Stimulated activated CD8-positive, alpha-beta memory T cell treated with anti-CD3 and anti-CD28 coated beads, Interleukin-4, amount 100 ng/mL, for 48 hours (primary cell): Measurements from ENCODE around the gene RAB15.

ENCODE experiments used
- DNase-seq: peaks from one replicate; pipeline ENCODE4 v3.0.0-alpha.2; 2020

The RAB15 gene

DNA sequence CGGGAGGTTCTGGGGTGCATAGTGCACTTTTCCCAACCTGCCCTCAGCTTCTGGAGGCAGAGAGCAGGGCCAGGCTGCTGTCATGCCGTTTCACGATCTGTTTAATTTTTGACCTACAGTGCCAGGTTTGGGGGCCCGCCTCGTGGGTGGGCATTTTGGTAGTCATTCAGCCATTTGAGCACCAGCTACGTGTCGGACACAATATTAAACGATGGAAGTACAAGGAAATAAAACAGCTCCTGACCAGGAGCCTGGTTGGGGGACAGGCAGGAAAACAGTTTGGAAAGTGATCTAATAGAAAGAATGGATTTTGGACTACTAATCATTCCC, 15.3 kb upstream of the RAB15 start:
- no peak for DNase-seq

DNA sequence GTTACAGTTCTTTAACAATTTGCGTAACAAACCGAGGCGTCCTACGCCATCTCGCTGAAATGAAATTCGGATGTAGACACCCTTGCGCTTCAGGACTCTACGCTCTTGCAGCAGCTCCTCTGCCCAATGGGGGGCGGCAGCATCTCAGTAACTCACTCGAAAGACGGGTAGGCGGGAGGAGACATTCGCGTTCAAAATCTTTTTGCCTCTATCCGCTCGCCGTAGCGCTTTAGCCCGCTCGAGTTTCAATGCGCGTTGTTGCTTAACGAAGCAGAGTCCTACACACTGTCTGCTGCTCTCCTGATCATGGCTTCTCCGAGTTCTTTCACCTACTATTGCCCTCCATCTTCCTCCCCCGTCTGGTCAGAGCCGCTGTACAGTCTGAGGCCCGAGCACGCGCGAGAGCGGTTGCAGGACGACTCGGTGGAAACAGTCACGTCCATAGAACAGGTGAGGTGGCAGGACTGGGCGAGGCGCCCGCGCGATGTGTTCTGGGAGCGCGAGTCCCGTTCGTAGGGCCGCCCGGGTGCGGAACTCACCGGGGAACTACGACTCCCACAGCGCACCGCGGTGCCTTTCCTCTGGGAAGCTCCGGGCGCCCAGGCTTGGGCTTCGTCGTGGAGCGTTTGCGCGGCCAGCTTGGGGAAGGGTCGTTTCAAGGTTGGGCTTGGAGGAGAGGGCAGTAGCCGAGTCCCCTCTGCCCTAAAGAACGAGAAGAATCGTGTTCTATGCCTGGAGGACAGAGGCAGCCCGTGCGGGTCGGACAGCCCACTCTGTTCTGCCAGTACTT, 14.7 kb upstream of the RAB15 start, which contains the start of gene FNTB:
Gene FNTB (plus strand): TSS at position 248 of the 790 bp plus-strand sequence. CDS start 59 bp downstream, at position 307.
- peak; percentile 93 for DNase-seq

DNA sequence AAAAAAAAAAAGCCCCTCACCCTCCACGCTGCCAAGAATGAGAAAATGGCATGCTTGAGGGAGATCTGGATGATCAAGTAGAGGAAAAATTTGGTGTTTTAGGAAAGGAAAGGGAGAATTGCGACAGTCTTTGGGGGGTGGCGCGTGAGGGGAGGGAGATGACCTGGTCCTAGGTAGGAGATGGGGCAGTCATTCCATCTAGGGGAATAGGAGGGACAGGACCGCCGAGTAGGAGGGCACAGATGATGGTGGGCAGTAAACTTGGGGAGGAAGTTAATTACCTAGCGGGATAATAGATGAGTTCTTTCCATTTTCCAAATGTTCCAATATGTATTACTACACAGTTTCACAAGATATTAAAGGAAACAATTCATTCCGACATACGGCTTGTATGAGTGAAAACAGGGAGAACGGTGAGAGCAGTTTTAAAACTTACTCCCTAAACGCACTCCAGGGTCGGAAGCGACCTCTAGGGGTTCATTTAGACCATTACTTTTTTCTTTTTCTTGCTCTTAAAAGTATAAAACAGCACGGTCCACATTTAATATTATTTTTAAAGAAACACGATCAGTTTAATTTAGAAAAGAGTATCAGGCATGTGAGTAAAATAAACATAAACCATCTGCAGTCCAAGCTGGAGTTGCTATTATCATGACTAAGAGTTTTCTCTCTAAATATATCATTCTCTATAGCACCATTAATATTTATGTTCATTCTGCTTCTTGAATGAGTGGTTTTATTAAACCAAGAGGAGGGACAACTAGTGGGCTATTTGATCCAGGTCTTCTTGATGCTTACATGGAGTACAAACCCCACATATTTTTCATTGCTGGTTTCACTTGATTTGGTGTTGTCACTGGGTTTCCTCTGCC, 11.5 kb upstream of the RAB15 start:
- DNase-seq = no peak

DNA sequence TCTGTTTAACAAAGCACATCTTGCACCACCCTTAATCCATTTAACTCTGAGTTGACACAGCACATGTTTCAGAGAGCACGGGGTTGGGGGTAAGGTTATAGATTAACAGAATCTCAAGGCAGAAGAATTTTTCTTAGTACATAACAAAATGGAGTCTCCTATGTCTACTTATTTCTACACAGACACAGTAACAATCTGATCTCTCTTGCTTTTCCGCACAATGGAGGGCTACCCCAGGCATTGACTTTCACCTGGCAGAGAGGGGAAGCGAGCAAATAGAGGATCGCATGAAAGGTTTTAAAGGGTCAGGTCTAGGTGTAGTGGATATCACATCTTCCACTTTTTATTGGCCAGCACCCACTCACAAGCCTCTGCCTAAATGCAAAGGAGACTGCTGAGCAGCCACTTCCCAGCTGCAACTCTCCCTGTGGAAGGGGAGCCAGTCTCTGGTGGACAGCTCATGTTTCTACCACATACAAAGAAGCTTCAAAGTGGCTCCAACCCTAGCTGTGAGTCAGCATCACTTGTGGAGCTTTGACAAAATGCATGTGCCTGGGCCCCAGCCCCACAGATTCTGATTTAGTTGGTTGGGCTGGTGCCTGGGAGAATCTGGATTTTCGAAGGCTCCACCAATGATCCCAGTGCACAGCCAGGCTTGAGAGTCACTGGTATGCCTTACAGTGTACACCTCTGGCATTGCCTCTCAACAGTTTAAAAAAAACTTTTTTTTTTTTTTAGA, 7.4 kb upstream of the RAB15 start:
- DNase-seq = no peak

DNA sequence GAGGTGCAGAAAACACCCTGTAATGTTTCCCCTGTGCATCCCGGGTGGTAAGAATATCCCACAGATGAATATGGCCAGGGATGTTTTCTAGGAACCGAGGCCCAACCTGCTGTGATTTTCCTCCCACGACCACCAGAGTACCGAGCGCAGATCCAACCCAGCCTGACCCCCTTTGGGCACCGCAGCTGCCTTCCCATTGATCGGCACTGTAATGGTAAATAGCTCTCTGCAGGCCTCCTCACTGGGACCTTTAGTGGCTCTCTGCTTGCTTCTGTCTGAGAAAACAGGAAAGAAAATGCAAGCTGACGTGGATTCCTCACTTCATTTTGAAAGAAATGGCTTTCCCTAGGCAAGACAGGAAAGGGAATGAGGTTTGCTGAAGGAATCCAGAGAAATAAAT, 2.4 kb upstream of the RAB15 start:
- no peak for DNase-seq

DNA sequence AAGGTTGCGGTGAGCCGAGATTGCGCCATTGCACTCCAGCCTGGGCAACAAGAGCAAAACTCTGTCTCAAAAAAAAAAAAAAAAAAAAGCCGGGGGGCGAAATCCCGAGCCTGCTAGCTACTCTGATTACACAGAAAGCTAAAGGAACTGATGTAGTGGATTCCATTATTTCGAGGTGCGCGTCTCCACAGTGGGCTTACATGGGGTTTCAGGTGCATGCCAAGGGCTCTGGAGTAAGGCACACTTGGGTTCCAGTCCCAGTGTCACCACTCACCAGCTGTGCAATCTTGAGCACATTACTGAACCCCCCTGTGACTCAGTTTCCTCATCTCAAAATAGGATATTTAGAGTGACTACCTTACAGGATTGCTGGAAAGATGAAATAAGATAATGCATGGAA, 1.7 kb upstream of the RAB15 start:
- no peak for DNase-seq

DNA sequence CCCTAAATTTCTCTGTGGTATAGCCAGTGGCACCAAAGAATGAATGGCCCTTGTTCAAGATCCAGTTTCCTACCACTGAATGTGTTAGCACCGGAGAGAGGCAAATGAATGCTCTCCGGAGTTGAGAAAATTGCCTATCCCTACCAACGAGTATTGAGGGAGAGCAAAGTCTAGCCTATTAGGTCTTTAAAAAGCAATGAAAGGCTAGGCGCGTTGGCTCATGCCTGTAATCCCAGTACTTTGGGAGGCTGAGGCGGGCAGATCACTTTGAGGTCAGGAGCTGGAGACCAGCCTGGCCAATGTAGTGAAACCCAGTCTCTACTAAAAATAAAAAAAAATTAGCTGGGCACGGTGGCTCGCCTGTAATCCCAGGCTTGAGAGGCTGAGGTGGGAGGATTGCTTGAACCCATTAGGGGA, 898 bp upstream of the RAB15 start:
- no peak for DNase-seq

DNA sequence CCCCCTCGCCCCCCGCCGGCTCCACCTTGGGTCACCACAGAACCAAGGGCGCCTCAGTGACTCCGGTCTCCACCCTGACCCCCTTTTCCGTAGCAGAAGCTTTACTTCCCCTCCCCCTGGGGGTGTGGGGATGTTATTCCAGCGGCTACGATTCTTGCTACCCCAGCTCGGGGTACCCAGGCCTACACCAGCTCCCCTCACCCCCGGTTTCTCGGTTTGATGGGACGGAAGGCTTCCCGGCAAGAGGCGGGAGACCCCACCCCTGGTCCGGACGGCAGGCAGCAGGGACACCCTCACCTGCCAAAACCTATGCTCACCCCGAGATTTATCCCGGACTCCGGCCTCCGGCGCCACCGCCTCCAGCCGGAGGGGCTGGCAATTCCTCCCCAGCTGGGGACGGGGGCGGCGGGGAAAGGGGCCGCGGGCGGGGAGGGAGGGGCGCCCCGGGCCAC, 619 bp downstream of the RAB15 start:
- DNase-seq = no peak

DNA sequence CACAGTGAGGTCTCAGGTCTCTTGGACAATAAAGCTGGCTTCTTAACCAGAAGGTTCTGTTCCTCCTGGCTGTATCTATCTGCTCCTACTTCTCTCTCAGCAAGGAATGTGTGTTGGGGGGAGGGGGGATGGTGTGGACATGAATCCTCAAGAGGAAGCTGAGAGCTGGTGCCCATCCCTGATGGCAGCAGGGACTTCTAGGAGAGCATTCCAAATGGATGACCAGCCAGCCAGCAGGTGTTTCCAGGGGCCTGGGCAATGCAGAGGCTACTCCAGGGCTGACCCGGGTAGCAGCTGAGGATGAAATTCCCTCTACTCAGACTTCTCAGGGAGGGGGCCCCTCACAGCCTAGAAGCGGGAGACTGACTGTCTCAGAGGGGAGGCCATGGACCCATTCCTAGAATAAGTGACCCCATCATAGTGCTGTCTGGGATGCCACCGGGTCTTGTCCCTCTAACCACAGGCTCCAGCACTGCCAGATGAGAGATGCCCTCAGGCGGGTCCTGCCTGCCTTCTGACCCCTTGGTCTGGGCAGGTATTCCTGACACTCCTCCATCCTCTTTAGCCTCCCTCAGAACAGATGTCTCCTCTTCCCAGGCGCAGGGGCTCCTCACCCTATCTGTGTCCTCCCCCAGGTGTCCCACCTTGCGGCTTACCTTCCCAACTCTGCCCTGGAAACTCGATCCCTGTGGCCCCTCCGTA, 1.2 kb downstream of the RAB15 start:
- no peak for DNase-seq

DNA sequence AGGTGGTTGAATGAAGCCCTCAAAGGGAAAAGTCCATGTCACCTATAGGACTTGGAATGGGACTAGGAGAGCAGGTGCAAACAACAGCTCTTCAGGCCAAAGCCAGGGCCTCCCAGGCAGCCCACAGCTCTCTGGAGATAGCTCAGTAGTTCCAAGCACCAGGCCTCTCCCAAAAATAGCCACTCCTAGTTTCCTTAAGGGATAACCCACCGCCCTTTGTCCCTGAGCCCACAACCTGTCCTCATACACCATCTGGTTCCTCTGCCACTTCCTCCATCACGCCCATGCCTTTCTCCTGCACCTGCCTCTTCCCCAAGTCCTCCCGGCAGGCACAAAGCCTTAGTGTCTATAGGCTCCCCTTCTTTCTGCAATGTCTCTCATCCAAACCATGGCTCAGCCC, 2.1 kb downstream of the RAB15 start:
- no peak for DNase-seq

DNA sequence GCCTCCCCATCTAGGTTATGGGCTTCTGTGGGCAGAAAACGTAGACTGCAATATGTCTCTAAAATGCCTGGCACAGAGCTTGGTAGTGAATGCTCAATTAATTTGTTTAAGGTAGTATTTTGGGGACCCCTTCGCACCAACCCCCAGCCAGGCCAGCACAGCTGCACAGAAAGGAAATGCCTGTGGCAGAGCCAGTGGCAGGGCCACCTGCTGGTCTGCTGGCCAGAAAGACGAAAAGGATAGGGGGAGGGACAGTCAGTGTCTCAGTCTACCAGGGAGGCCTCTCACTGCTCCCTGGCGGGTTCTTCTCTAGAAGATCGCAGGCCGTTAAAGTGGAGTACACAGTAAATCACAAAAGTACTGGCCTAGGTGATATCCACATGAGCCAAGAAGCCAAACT, 3.5 kb downstream of the RAB15 start:
- no peak for DNase-seq

DNA sequence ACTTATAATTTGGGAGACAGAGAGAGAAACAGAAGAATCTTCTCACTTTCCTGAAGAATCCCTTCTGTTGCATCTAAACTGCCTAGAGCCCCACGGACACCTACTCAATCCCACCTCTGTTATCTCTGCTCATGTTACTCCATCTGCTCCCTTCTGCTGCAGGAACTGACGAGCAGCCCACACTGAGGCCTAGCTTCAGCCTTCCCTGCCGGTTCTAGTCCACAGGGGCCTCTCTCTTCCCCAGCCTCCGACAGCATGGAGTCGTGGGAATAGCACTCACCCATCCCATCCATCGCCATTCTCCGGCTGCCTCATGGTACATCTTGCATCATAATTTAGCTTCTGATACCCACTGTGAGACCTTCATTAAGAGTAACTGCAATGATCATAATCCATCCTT, 4.0 kb downstream of the RAB15 start:
- no peak for DNase-seq

DNA sequence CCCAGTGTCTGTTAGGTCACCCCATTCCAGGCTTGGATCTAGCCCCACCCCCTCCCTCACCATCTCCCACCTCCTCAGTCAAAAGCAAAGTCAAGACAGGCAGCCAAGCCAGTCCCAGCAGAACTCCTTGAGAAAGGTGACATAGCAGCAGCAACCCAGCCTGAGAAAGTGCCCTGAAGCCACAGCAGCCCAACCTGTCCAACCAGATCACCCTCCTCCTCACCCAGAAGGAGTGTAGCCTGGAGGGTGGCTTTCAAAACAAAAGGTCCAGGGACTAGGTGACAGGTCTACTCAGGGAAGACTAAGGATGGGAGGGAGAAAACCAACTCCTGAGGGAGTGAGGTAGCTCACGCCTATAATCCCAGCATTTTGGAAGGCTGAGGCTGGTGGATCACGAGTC, 5.2 kb downstream of the RAB15 start:
- DNase-seq = no peak

DNA sequence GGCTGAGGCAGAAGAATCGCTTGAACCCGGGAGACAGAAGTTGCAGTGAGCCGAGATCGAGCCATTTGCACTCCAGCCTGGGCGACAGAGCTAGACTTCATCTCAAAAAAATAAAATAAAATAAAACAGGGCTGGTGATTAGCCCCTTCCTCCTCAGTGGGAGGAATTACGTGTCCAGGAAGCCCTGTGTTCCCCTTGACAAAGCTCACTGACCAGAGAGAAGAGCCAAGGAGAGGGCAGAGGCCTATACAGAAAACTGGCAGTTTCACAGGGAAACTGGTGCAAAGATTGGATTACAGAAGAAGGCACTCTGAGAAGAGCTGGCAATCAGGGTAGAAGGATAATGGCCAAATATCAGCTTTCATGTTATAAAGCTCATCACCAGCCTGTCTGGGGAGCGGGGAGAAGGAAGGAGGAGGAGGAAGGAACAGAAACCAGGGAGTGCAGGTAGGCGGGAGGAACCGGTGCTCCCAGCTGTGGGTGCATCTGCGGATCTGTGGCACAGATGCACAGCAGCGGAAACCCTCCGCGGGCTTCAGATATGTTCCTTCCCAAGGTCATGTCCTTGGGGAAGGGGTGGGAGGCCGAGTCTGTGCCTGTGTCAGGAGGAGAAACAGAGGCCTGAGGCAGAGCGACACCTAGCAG, 6.7 kb downstream of the RAB15 start:
- no peak for DNase-seq

DNA sequence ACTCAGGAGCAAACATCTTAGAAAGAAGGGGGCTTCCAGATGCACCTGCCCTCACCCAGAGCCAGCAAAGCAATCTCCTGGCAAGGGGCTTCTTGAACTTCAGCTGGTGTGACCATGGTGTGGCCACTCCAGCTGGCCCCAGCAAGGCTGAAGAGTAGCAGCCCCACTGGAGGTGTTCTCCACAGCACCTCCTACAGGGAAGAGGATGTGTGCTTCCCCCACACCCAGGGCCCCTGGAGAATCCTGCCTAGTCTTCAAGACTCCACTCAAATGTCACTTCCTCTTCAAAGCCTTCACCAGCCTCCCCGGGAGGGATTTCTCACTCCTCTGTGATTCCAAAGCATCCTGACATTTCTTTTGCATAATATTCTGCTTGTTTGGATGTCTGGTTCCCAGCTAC, 8.5 kb downstream of the RAB15 start:
- DNase-seq = no peak

DNA sequence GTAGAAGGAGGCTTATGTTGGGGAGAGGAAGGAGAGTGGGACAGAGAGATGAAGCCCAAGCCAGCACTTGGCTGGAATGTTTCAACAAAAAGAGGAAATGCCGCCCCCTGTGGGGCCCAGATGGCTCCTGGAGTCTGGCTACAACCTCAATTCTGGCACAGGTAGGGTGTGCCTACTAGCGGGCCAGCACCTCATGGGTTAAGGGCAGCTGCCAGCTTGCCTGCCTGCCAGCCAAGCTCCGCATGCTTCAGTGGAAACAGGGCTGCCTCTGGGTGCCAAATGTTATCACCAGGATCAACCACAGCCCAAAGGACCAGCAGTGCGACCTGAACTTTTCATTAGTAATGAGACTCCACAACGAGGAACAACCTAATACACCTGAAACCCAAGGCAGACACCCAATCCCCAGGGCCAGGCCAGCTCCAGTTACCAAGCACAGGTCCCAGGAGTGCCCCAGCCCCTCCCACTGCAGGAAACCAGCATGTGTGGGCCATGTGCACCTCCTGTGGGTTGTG, 11.3 kb downstream of the RAB15 start:
- no peak for DNase-seq

DNA sequence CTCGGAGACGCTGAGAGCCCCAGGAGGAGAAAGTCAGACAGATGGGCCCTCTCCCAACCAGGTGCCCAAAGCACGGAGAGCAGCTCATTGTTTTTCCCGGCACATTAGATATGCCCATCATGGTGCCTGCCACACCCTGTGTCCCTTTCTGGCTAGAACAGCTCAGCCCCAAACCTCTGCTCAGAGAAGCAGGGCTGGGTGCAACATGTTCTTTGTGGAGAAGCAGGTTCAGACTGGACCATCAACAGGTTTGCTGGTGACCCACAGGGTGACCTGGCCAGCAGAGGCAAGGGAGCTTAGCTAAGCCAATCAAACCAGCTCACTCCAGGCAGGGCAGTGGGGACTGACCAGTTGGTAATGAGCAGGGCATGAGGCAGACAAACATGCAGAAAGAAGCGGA, 13.4 kb downstream of the RAB15 start:
- DNase-seq = no peak

DNA sequence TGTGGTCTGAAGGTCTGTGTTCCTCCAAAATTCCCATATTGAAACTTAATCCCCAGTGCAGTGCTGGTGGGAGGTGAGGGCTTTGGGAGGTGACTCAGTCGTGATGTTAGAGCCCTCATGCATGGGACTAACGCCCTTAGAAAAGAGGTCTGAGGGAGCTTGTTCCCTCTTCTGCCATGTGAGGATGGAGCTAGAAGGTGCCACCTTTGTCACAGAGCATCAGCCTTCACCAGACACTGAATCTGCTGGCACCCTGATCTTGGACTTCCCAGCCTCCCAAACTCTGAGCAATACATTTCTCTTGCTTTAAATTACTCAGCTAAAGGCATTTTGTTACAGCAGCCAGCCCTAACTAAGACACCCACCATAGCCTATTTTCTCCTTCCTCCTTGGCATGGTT, 13.9 kb downstream of the RAB15 start:
- no peak for DNase-seq

DNA sequence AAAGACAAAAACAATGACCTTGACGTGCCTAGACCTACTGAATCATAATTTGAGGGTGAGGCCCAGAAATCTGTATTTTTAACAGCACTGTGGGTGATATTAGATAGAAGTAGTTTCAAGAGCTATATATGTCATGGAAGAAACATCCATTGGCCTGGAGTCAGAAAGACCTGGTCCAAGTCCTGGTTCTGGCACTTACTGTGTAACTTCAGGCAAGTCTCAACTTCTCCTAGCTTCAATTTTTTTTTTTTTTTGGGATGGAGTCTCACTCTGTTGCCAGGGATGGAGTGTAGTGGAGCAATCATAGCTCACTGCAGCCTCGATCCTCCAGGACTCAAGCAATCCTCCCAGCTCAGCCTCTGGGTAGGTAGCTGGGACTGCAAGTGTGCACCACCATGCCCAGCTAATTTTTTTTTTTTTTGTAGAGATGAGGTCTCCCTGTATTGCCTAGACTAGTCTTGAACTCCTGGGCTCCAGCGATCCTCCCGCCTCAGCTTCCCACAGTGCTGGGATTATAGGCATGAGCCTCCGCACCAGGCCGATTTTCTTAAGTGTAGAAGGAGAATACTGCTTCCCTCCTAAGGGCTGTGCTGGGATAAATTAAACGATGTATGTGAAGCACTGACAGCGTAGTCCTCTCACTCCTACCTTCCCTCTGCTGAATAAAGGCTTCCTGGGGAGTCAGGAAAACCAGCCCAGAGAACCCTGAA, 15.3 kb downstream of the RAB15 start:
- DNase-seq = no peak

DNA sequence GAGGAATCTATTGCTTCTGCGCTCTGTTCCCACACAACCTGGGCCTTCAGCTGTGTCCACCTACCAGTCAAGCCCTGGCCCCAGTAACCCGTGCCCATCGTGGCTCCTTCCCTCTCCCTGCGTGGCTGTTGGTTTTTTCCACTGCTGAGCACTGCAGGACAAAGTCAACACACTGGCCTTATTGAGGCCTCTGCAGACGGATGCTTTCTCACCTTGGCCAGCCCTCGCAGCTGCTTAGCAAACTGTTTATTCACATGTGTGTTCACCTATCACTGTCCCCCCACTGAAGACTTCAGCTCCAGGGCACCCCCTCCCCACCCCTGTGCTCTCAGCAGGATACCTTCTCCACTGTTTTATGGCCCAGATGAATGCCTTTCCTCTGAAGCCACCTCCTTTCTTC, 16.8 kb downstream of the RAB15 start:
- no peak for DNase-seq

DNA sequence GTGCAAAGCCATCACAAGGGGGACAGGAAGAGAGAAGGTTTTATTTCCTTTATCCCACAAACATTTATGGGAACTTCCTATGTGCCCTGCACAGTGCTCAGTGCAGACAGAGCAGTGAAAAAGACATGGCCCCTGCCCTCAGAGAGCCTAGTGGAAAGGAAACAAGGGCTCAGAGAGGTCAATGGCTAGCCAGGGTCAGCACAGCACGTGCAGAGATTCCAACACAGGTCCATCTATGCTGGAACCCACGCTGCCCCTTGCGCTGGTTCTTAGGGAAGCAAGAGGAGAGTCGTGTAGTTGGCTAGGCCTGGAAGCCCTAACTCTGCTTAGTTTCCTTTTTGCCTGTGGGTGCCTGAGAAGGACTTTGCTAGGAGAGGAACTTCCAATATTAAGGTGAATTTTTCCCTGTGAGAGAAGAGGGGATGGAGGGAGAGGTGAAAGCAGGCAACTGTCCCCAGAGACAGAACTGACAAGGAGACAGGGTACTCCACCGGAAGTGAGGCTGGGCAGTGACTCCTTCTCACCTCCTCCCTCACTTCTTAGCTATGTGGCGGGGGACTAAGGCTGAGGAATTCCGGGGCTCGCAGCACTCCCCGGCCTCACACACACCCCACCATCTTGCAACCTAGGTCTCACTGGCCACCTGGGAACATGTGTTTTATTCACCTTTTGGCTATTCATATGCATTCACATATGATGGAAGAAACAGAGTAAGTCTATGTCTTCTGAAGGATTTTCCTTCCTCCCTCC, 17.5 kb downstream of the RAB15 start:
- no peak for DNase-seq
